Lung (tissue), 13 donors: ENCODE measurements around the gene PSPC1. TPM values are rescaled to one million over a fixed set of nuclear protein-coding genes. Genes with fewer than 3 reads are reported as not detected.

Experiments used
- ATAC-seq: fragments of 200-7000 bp; cut with Tn5 transposase; one replicate; pipeline ENCODE4 v1.9.1; 2020; ENCODE audit warnings: moderate number of reproducible peaks; ENCODE audit not compliant: insufficient read depth, low FRiP score
- DNase-seq, 3 donors: peaks; one replicate each; pipeline ENCODE4 v3.0.0-alpha.2; 2013 to 2017
- H3K27ac ChIP-seq, 2 donors: one replicate each; pipeline ENCODE4 v1.5.1; 2013; ENCODE audit warnings: mild to moderate bottlenecking in 2 of 2, moderate library complexity in 2 of 2, control low read depth in 1 of 2, inconsistent platforms in 1 of 2, low read depth in 1 of 2, low read length in 1 of 2
- H3K27me3 ChIP-seq, 3 donors: one replicate each; pipeline ENCODE4 v1.5.1; 2013; ENCODE audit warnings: low read length in 2 of 3; ENCODE audit not compliant: control insufficient read depth in 3 of 3, insufficient read depth in 3 of 3
- H3K36me3 ChIP-seq, 4 donors: one replicate each; pipeline ENCODE4 v1.5.1; 2013; ENCODE audit warnings: low read length in 4 of 4, mild to moderate bottlenecking in 1 of 4, moderate library complexity in 1 of 4; ENCODE audit not compliant: control insufficient read depth in 4 of 4, insufficient read depth in 4 of 4
- H3K4me1 ChIP-seq, 5 donors: one replicate each; pipeline ENCODE4 v1.5.1; 2013; ENCODE audit warnings: low read length in 5 of 5, mild to moderate bottlenecking in 2 of 5, moderate library complexity in 1 of 5; ENCODE audit not compliant: control insufficient read depth in 5 of 5, insufficient read depth in 5 of 5
- H3K4me3 ChIP-seq: one replicate; pipeline ENCODE4 v1.5.1; 2013; ENCODE audit warnings: mild to moderate bottlenecking, control low read depth, moderate library complexity
- H3K9ac ChIP-seq, 2 donors: one replicate each; pipeline ENCODE4 v1.5.1; 2013; ENCODE audit warnings: low read length in 2 of 2, control low read depth in 1 of 2; ENCODE audit not compliant: insufficient read depth in 1 of 2
- H3K9me3 ChIP-seq, 4 donors: one replicate each; pipeline ENCODE4 v1.5.1; 2013; ENCODE audit warnings: low read length in 3 of 4, mild to moderate bottlenecking in 1 of 4, moderate library complexity in 1 of 4; ENCODE audit not compliant: control insufficient read depth in 4 of 4, insufficient read depth in 3 of 4
- CTCF ChIP-seq: IDR thresholded peaks from 2 replicates; pipeline ENCODE4 v1.5.1; 2012; ENCODE audit warnings: mild to moderate bottlenecking; ENCODE audit errors: control extremely low read depth, extremely low read depth
- WGBS, 2 donors: extraction: QIAGEN DNeasy Blood & Tissue Kit; methylation state at CpG; one replicate each; pipeline ENCODE4 v1.1.7; 2013; 5-methylcytosine and 5-hydroxymethylcytosine counted together
- polyA plus RNA-seq, 2 donors: library from polyadenylated mRNA; stranded (reverse); fragments of 200-250 nt; gene quantifications; one replicate each; pipeline ENCODE4 v1.2.1, GENCODE V29; 2013
- small RNA-seq: library from RNA; depleted of rRNA; stranded (forward); fragments of <200 nt; gene quantifications from one replicate; pipeline ENCODE3, GENCODE V24; 2014; ENCODE audit warnings: low replicate concordance
- total RNA-seq, 2 donors: library from RNA; depleted of rRNA in 1 of 2; stranded (reverse); fragments of >200 nt in 1 of 2; gene quantifications; one replicate each; pipeline ENCODE4 v1.2.1, GENCODE V29; 2014 to 2021
- donor health status: control.
- donor health status: control.
- donor health status: Bipolar disorder and iron deficiency.
- donor health status: healthy.
- donor health status: DM: yes; HTN: yes; CAD: no.

PSPC1 gene
- total and polyA plus RNA-seq, 4 donors = 23.5 to 103 (median 39.6) TPM

- 87 to 88% methylated on average over 2 of the region's 2 CpGs for WGBS, 2 donors
- DNase-seq = no peak
- Histone ChIP-seq H3K4me3 (no peak overlapping the region), H3K36me3 (peaks cover 15 to 39% (median 28%) of the 10 kb centered on the region in 4 donors), H3K27me3 (no peaks in the 10 kb centered on the region), H3K9ac (no peak overlapping the region), H3K27ac (no peak overlapping the region), H3K4me1 (no peaks in the 10 kb centered on the region), H3K9me3 (no peaks in the 10 kb centered on the region)
- no peak for ATAC-seq
- no peak for TF ChIP-seq CTCF
These were observed 121.6 kb downstream of the PSPC1 start for GRCh38 chr13:19661126-19661525.

- Histone ChIP-seq H3K9ac (no peak overlapping the region), H3K27me3 (no peaks in the 10 kb centered on the region), H3K36me3 (peaks cover 17 to 26% (median 20%) of the 10 kb centered on the region in 4 donors), H3K4me3 (no peak overlapping the region), H3K4me1 (no peaks in the 10 kb centered on the region), H3K9me3 (no peaks in the 10 kb centered on the region), H3K27ac (no peak overlapping the region)
- DNase-seq (no peak), ATAC-seq (no peak)
- TF ChIP-seq CTCF = no peak
These were observed 123.9 kb downstream of the PSPC1 start for GRCh38 chr13:19658831-19659230.

GRCh38 chr13:19657872-19658591, 124.7 kb downstream of the PSPC1 start:
- Histone ChIP-seq H3K9ac (no peak overlapping the region), H3K27ac (no peak overlapping the region), H3K36me3 (peaks cover 13 to 18% (median 16%) of the 10 kb centered on the region in 4 donors), H3K4me3 (no peak overlapping the region), H3K4me1 (no peaks in the 10 kb centered on the region), H3K27me3 (no peaks in the 10 kb centered on the region), H3K9me3 (no peaks in the 10 kb centered on the region)
- TF ChIP-seq CTCF = no peak
- ATAC-seq (no peak), DNase-seq (no peak)
- 56 to 65% methylated on average over 4 of the region's 4 CpGs for WGBS, 2 donors

Small RNAs within 50 kb of the gene (small RNA-seq; reads per million reads assigned to genes)
- 0.08 reads per million for gene RN7SL166P

Other genes with a start within 250 kb of the PSPC1 start
- under 1 TPM in 1 of 2 donors, not detected in 1; 0.12 TPM for gene TPTE2, start 221.4 kb downstream of the PSPC1 start, total RNA-seq
- under 1 TPM in 1 of 2 donors, not detected in 1; 0.02 TPM for gene TPTE2, start 221.4 kb downstream of the PSPC1 start, polyA plus RNA-seq
- gene MPHOSPH8, start 149.3 kb downstream of the PSPC1 start, total RNA-seq = 10 to 100 TPM; 24.2 to 39.1 TPM
- 10 to 100 TPM; 16.5 to 35.0 TPM for gene MPHOSPH8, start 149.3 kb downstream of the PSPC1 start, polyA plus RNA-seq
- gene ZMYM5, start 80.7 kb upstream of the PSPC1 start, total RNA-seq = 10 to 100 TPM; 10.5 to 32.8 TPM
- gene ZMYM5, start 80.7 kb upstream of the PSPC1 start, polyA plus RNA-seq = 1 to 10 TPM; 5.6 to 6.8 TPM
- 100 to 1,000 TPM in 1 of 2 donors, 10 to 100 TPM in 1; 56.2 to 212 TPM for gene ZMYM2, start 175.8 kb upstream of the PSPC1 start, total RNA-seq
- gene ZMYM2, start 175.8 kb upstream of the PSPC1 start, polyA plus RNA-seq = 10 to 100 TPM; 14.0 to 20.8 TPM